Measurements from ENCODE around the gene NPAS4. TPM values are rescaled to one million over a fixed set of nuclear protein-coding genes. Genes with fewer than 3 reads are reported as not detected.

Gene NPAS4
- total RNA-seq, 1 donor from 2014 or later: 0.20 TPM

DNA sequence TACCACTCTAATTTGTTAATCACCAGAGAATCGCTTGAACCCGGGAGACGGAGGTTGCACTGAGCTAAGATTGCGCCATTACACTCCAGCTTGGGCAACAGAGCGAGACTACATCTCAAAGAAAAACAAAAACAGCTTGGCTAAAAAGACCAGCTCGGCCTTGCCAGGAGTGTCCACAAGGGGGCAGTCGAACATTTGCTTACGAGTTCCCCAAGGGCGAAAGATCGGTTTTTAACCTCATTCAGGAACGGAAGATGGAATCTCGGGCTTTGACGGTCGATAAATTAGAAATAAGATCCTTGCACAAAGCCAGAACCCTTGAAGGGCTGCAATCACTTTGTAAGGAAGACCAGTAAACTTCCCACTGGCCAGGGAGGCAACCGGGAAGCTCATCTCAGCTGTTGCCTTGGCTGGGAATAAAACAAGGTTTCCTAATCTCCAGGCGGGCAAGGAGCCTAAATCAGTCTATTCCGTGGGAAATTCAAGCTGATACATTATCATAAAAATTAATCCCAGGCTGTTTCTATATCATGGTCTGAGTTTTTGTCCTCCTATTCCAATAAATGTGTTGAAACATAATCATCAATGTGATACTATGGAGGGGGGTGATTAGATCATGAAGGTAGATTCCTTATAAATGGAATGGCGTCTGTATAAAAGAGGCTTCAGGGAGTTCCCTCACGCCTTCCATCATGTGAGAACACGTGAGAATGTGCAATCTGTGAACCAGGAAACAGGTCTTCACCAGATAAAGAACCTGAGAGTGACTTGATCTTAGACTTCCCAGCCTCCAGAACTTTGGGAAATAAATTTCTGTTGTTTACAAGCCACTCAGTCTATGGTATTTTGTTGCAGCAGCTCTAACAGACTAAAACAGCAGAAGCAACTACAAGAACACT lies 34.4 kb upstream of the NPAS4 start:
- Histone ChIP-seq H3K4me2 (ENCODE audit: low read length) (peak overlapping the region; percentile 82), H3K36me3 (ENCODE audit: insufficient read depth, low read length) (no peaks in the 10 kb centered on the region), H3K27ac (ENCODE audit: low read depth, low read length) (no peak overlapping the region), H3K9ac (ENCODE audit: low read length) (no peak overlapping the region), H3K4me1 (ENCODE audit: insufficient read depth, low read length) (no peaks in the 10 kb centered on the region), H4K20me1 (ENCODE audit: insufficient read depth, low read length) (no peaks in the 10 kb centered on the region), H3K9me3 (ENCODE audit: insufficient read depth, low read depth, low read length) (no peaks in the 10 kb centered on the region), H3K79me2 (ENCODE audit: insufficient read depth, low read length) (no peaks in the 10 kb centered on the region), H3K27me3 (ENCODE audit: insufficient read depth, low read length) (peaks cover 8% of the 10 kb centered on the region), H3K4me3 (ENCODE audit: insufficient read depth, low read depth, low read length) (peak overlapping the region; percentile 46), H2AFZ (ENCODE audit: low read depth, low read length) (peak overlapping the region; percentile 79)
- TF ChIP-seq, protein P1, sequence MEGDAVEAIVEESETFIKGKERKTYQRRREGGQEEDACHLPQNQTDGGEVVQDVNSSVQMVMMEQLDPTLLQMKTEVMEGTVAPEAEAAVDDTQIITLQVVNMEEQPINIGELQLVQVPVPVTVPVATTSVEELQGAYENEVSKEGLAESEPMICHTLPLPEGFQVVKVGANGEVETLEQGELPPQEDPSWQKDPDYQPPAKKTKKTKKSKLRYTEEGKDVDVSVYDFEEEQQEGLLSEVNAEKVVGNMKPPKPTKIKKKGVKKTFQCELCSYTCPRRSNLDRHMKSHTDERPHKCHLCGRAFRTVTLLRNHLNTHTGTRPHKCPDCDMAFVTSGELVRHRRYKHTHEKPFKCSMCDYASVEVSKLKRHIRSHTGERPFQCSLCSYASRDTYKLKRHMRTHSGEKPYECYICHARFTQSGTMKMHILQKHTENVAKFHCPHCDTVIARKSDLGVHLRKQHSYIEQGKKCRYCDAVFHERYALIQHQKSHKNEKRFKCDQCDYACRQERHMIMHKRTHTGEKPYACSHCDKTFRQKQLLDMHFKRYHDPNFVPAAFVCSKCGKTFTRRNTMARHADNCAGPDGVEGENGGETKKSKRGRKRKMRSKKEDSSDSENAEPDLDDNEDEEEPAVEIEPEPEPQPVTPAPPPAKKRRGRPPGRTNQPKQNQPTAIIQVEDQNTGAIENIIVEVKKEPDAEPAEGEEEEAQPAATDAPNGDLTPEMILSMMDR (IDR thresholded peaks at IDR 0.05; ENCODE audit: insufficient read depth, low read depth, low read length): peak; percentile 99
- TF ChIP-seq EZH2 (IDR thresholded peaks at IDR 0.05; ENCODE audit: insufficient read depth, low read length): no peak
- peak; percentile 52 for DNase-seq (ENCODE audit: low read depth)
- H3K4me3 Mint-ChIP-seq (ENCODE audit: unreplicated experiment): peak overlapping the region; percentile 66
- no peaks in the 10 kb centered on the region for H3K9me3 Mint-ChIP-seq (ENCODE audit: unreplicated experiment)
- H3K27ac Mint-ChIP-seq (ENCODE audit: unreplicated experiment): no peak overlapping the region
- peaks cover 9% of the 10 kb centered on the region for H3K27me3 Mint-ChIP-seq (ENCODE audit: low read depth, unreplicated experiment)
- FAIRE-seq: no peak
- H3K36me3 Mint-ChIP-seq (ENCODE audit: low read depth, unreplicated experiment): no peaks in the 10 kb centered on the region
- H3K4me1 Mint-ChIP-seq (ENCODE audit: low read depth, unreplicated experiment): no peaks in the 10 kb centered on the region

DNA sequence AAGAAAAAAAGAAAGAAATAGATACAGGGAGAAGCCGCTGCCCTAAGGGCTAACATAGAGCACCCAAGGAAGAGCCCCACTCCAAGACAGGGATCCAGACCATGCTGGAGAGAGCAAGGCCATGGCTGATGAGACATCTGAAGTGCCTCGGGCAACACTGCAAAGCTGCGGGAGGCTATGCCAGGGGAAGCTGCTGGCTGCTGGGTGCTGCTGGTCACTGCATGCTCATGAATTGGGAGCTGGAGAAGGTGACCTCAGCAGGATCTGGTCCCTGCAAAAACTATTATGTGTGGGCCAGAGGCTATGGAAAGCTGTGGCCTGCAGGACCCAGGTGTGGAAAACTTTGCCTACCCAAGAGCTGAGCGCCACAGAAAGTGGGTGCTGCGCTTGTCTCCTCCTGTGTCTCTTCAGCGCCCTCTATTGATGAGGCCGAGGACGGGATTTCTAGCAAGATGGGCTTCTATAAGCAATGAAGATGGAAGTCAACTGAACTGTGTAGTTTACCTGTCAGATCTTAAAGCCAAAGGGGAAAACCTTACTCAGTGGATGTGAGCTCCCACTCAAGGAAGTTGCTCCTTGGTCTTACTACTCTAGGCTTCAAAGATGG lies 32.0 kb upstream of the NPAS4 start:
- Histone ChIP-seq H3K9ac (ENCODE audit: low read length) (no peak overlapping the region), H3K27ac (ENCODE audit: low read depth, low read length) (no peak overlapping the region), H4K20me1 (ENCODE audit: insufficient read depth, low read length) (no peaks in the 10 kb centered on the region), H3K4me3 (ENCODE audit: insufficient read depth, low read depth, low read length) (no peak overlapping the region), H3K4me1 (ENCODE audit: insufficient read depth, low read length) (no peaks in the 10 kb centered on the region), H3K9me3 (ENCODE audit: insufficient read depth, low read depth, low read length) (no peaks in the 10 kb centered on the region), H3K36me3 (ENCODE audit: insufficient read depth, low read length) (no peaks in the 10 kb centered on the region), H3K27me3 (ENCODE audit: insufficient read depth, low read length) (peaks cover 8% of the 10 kb centered on the region), H3K4me2 (ENCODE audit: low read length) (no peak overlapping the region), H2AFZ (ENCODE audit: low read depth, low read length) (no peak overlapping the region), H3K79me2 (ENCODE audit: insufficient read depth, low read length) (no peaks in the 10 kb centered on the region)
- DNase-seq (ENCODE audit: low read depth) (peak; percentile 35), FAIRE-seq (no peak)
- no peak overlapping the region for H3K27ac Mint-ChIP-seq (ENCODE audit: unreplicated experiment)
- no peak for TF ChIP-seq EZH2 (IDR thresholded peaks at IDR 0.05; ENCODE audit: insufficient read depth, low read length)
- TF ChIP-seq, protein P1 (IDR thresholded peaks at IDR 0.05; ENCODE audit: insufficient read depth, low read depth, low read length): peak; percentile 73
- no peak overlapping the region for H3K4me3 Mint-ChIP-seq (ENCODE audit: unreplicated experiment)
- no peaks in the 10 kb centered on the region for H3K4me1 Mint-ChIP-seq (ENCODE audit: low read depth, unreplicated experiment)
- no peaks in the 10 kb centered on the region for H3K36me3 Mint-ChIP-seq (ENCODE audit: low read depth, unreplicated experiment)
- peaks cover under 1% of the 10 kb centered on the region for H3K9me3 Mint-ChIP-seq (ENCODE audit: unreplicated experiment)
- peaks cover 9% of the 10 kb centered on the region for H3K27me3 Mint-ChIP-seq (ENCODE audit: low read depth, unreplicated experiment)
